Suprapubic skin (tissue), 3 donors: Measurements from ENCODE around the gene CREB5.

Source experiments
- CTCF ChIP-seq, 2 donors: fragments of 200-600 bp in 1 of 2; fragments of 450-650 bp in 1 of 2; sonication (generic) in 1 of 2; IDR thresholded peaks; one replicate each; pipeline ENCODE4 v1.5.1; 2016 to 2019; ENCODE audit warnings: antibody characterized with exemption in 2 of 2, mild to moderate bottlenecking in 1 of 2, moderate library complexity in 1 of 2
- POLR2A ChIP-seq, 2 donors: fragments of 450-650 bp; IDR thresholded peaks; one replicate each; pipeline ENCODE4 v1.6.1; 2017; ENCODE audit warnings: antibody characterized with exemption in 2 of 2, mild to moderate bottlenecking in 2 of 2, moderate library complexity in 2 of 2

GRCh38 chr7:28808796-28809533 is 396.6 kb downstream of the CREB5 start:
- no peak for TF ChIP-seq CTCF (IDR thresholded peaks at IDR 0.05)
- no peak for TF ChIP-seq POLR2A (IDR thresholded peaks at IDR 0.05)
